NCI-H748 (cell line): ENCODE results near the gene CWC15.
"Not testable (repeated sequence)": the region's sequence is repeated elsewhere in the genome, so short reads cannot be mapped to it uniquely, and the experiment has no call there.

ENCODE experiments used
- DNase-seq: peaks from one replicate; lab custom pipeline; 2025; ENCODE audit not compliant: unreplicated experiment; lab: John Stamatoyannopoulos, UW

CWC15 gene

GRCh38 chr11:94973099-94973968 is at the start of gene CWC15, which contains the start of gene KDM4D:
TSS of gene CWC15 (minus strand) at chr11:94973556. CDS start at chr11:94972185, 1,371 bp downstream.
TSS of gene KDM4D (plus strand) at chr11:94973709. CDS start at chr11:94997373, 23,664 bp downstream.
- DNase-seq: peak; percentile 91

DNA sequence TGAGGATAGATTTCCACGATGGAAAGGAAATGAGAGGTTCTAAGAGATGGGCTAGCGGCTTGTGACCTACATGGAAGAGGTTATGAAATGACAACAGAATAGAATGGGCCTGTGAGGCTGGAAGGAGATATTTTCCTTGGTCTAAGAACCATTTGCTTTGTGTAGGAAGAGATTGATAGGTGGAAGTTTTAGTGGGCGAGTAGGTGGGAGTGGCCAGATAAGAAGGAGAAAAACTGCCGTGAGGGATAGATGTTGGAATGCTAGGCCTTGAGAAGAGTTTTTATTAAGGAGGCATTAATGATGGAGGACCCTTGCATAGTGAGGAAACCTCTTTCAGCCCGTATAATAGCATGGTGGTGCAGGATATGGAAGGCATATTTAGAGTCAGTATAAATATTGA is 48.1 kb upstream of the CWC15 start:
- not testable (repeated sequence) for DNase-seq

DNA sequence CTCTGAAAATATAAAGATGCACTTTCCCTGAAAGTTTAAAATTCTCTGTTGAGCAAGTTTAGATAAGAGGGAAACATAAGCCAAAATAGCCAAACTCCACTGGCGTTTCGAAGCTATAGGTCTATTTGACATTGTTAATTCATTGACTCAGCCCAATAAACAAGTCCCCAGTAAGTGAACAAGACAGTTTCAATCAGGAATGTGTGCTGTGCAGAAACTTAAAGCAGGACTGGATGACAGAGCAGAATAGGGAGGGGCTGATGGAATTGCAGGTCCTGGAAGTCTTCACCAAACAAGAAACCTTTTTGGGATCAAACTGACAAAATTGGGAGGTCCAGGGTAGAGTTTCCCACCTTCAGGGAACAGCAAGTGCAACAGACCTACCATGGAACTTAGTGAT is 42.8 kb upstream of the CWC15 start:
- DNase-seq: no peak

GRCh38 chr11:95014184-95014821 is 40.9 kb upstream of the CWC15 start:
- no peak for DNase-seq

GRCh38 chr11:95011376-95011775 is 38.0 kb upstream of the CWC15 start:
- no peak for DNase-seq

DNA sequence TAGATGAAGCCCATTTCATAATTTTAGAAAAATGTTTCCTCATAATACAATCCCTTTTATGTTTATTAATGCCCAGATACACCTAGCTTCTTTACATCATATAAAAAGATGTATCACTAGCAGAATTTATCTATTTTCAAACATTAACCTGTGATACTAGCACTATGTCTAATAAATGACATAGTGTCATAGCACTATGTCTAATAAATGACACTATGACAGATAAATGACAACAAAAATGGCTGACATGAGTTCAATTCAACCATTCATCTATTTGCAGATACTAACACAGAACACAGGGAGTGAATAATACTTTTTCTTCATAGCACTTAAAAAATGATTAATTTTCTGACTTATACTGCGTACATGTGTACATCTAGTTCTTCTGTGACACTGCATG is 32.3 kb upstream of the CWC15 start:
- DNase-seq: no peak

DNA sequence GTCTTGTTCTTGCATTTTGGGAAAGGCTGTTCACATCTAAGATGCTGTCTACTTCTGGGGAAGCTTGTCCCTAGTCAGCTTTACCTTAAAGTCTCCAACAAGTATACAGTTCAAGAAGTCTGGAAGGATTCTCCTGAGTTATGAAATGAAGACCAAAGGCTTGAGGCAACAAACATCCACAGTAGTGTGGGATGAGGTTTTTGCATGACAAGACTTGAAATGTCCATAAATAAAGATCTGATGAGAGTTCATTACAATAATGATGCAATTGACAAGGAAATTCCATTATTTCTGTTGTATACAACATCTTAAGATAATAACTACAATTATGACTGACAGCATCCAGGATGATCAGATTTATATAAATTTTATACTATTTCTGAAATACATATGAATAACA is 30.4 kb upstream of the CWC15 start:
- no peak for DNase-seq

GRCh38 chr11:94998285-94998684 is 24.9 kb upstream of the CWC15 start:
- DNase-seq: no peak

GRCh38 chr11:94997437-94997836 is 24.1 kb upstream of the CWC15 start:
- DNase-seq: no peak

- DNase-seq: no peak
Observed at GRCh38 chr11:94993400-94993943, 20.1 kb upstream of the CWC15 start.

DNA sequence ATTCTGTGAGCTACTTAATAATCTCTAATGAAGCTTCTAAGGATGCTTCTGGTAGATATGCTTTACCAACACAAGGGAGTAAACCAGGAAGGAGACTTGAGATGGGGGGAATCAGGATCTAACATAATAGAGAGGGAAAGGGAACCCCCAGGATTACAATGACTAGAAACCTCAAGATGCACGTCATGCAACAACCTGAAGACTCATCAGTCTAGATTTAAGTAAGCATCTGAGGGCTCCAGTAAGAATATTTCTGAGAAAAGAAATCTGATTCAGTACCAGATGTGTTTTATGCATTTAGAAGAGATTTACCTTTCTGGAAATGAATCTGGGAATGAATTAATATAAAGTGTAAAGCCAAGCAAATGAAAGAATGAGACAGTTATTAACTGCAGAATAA is 15.4 kb upstream of the CWC15 start:
- DNase-seq: no peak

- DNase-seq: no peak
Observed at GRCh38 chr11:94987378-94987777, 14.0 kb upstream of the CWC15 start.

GRCh38 chr11:94975599-94975998 is 2.2 kb upstream of the CWC15 start:
- no peak for DNase-seq

GRCh38 chr11:94974178-94974577 is 822 bp upstream of the CWC15 start:
- DNase-seq: no peak

DNA sequence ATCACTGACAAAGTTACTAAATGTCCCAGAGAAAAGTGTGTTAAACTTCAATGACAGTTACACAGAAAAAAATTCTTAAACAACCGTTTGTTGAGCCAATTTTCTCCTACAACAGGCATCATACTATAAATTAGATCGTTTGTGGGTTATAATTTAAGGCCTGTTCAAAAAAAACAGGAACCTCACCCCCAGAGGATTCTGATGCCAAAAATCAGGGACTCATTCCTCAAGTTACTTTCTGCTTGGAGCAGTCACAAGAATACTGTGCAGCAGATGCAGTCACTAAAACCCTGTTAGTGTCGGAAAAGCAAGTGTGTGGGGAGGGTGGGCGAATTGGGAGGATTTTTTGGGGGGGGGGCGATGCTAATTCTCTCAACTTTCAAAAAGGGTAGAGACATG is 657 bp downstream of the CWC15 start:
- DNase-seq: no peak

DNA sequence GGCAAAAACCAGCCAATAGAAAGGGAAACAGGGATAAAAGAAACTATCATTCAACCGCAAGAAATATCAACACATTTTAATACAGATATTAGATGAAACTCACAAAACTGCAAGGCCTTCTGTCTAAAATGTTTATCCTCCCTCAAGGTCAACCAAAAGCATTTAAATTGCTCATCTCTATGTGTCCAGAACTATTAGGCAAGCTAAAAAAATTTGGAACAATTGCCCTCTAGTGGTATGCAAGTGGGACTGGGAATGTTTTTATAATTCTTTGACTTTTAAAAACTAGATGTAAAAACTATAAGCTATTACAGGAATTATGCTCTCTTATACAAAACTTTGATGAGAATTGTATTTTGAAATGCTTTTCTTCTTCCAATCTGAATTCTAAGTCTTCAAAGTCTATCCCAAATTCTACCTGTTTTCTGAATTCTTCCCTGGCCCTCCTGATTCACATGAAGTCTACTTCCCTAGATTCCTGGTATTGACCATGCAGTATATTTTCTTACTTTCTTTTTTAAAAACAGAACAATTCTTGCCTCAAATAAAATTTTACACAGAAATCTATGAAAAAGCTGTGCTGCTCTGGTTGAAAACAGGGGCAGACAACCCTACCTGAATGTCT is 4.9 kb downstream of the CWC15 start:
- no peak for DNase-seq

DNA sequence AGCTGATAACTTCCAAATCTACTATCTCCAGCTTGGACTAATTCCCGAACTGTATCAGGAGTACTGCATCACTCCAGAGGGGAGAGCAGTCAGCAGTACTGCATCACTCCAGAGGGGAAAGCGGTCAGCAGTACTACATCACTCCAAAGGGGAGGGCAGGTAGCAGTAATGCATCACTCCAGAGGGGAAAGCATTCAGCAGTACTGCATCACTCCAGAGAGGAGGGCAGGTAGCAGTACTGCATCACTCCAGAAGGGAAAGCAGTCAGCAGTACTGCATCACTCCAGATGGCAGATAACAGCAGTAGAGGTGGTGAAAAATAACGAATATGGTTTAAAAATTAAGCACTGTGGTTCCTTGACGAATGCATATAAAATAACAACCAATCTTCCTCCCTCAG is 8.4 kb downstream of the CWC15 start:
- DNase-seq: no peak

- DNase-seq: no peak
Observed at GRCh38 chr11:94961255-94961654, 12.1 kb downstream of the CWC15 start.

GRCh38 chr11:94960488-94960887 is 12.9 kb downstream of the CWC15 start:
- DNase-seq: no peak

GRCh38 chr11:94959179-94959578 is 14.2 kb downstream of the CWC15 start:
- DNase-seq: no peak

GRCh38 chr11:94958121-94958696 is 15.1 kb downstream of the CWC15 start:
- no peak for DNase-seq
